Stimulated activated CD4-positive, alpha-beta T cell treated with anti-CD3 and anti-CD28 coated beads, Interleukin-1b, Interleukin-23, amount 100 ng/mL, for 4 hours (primary cell): Measurements from ENCODE around the gene SKI.
A peak's percentile ranks its signal among the peaks of the same experiment; 100 is the strongest.
"Not testable (repeated sequence)": the region's sequence is repeated elsewhere in the genome, so short reads cannot be mapped to it uniquely, and the experiment has no call there.

Source experiments
- DNase-seq, 2 donors: peaks; one replicate each; pipeline ENCODE4 v3.0.0-alpha.2; 2020; ENCODE audit warnings: low read depth in 2 of 2

The SKI gene

DNA sequence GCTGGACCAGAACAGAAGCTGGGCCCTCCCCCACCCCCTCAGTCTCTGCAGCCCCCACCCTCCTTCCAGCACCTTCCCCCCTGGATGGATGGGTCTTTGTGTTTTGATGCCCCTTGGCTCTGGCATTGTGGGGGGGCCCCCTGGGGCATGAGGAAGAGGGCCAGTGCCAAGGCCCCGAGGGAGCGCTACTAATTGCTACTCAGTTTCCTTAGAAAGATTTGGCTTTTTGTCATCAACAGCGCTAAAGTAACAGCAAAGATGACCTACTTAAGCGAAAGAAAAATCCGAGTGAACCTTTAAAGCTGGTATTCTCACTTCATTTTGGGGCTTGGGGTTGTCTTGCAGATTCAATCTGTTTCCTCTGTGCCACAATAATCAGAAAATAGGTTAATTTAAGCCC, 63.5 kb downstream of the SKI start:
- DNase-seq: no peak

DNA sequence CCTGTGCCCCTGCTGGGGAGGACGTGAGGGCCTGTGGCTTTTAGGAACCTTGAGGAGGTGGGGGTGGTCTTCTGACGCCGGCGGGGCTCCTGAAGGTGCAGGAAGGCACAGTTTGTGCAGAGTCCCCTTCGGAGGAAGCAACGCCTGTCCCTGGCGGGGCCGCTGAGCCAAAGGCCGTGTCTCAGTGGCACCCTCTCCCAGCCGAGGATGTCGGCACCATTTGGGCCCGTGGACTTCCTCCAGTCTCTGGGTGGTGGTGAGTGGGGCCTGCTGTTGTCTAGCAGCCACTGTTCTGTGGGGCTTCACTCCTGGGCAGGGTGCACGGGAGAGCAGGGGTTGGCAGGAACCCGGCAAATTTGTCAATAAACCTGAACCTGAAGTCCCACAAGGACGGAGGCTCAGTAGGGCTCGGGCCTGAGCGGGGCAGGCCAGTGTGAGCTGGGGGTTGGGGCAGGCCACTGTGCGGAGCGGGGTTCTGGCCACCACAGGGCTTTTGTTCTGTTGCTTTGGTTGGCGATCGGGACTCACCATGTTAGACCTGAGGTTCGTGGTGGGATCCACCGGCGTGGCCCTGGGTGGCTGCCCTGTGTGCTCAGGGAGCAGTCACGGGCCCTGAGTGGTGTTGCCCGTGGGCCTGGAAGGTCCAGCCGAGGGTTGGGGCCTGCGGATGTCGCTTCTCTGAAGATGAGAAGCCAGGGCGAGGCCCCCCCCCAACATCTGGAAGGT, 64.8 kb downstream of the SKI start:
- no peak for DNase-seq

DNA sequence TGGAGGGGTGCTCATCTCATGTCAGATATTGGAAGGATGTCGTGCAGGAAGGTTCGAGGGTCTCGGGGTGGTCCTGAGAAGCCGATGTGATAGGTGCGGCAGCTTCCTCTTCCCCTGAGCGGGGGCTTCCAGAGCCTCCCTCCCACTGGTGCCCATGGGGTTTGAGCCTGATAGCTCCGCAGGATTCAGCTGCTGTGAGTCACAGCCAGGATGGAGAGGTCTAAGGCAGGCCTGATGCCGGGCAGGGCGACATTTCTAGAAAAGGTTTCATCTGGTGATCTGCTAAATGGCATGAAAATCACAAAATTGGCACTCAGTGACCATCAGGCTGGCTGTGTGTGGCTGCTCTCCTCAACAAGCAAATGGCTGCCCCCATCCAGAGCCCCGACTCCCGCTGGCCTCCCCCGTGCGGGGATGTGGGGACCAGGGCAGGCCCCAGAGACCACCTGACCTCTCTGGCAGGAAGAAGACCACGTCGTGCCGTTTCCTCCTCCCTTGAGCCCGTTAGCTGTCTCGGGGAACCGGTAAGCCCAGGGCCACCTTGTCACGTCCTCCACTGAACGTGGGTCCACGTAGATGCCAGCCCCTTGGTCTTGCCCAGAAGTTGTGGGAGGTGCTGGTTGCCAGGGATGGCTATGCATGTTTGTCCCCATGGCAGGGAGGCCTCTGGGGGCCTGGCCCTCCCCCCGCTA, 66.1 kb downstream of the SKI start:
- DNase-seq: no peak

DNA sequence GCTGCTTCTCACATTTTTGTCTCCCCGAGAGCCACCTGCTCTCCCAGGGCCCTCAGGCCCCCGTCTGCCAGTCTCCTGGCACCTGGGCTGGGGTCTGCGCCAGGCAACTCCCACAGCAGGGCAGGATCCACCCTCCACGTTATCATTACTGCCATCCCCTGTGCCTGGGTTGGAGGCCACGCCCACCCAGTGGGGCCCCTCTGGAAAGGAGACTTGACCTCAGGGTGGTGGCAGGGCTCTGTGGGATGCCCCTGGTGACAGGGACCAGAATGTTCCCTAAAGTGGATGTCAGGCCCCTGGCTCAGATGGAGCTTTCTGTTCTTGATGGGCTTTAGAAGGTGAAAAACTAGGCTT, 66.6 kb downstream of the SKI start:
- DNase-seq: no peak

DNA sequence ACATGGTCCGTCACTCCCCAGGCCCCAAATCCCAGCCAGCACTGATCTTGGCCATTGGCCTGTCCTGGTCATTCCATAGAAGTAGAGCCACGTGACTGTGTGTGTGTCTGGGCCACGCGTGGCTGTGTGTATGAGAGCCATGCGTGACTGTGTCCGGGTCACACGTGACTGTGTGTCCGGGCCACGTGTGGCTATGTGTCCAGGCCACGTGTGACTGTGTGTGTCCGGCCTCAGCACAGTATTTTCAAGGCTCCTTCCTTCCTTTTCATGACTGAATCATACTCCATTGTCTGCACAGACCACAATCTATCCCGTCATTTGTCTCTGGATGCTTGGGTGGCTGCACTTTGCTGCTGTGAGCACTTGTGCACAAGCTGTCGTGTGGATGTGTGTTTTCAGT, 67.4 kb downstream of the SKI start:
- DNase-seq: no peak

DNA sequence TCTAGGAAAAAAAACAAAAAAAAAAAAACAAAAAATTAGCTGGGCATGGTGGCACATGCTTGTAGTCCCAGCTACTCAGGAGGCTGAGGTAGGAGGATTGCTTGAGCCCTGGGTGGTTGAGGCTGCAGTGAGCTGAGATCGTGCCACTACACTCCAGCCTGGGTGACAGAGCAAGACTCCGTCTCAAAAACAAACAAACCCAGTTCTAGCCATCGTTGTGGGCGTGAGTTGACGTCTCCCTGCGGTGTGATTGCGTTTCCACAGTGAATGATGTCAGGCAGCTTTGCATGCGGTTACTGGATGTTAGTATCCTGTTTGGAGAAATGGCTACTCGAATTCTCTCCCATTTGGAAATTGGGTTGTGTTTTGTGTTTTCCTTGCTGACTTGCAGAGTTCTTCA, 68.1 kb downstream of the SKI start:
- not testable (repeated sequence) for DNase-seq

DNA sequence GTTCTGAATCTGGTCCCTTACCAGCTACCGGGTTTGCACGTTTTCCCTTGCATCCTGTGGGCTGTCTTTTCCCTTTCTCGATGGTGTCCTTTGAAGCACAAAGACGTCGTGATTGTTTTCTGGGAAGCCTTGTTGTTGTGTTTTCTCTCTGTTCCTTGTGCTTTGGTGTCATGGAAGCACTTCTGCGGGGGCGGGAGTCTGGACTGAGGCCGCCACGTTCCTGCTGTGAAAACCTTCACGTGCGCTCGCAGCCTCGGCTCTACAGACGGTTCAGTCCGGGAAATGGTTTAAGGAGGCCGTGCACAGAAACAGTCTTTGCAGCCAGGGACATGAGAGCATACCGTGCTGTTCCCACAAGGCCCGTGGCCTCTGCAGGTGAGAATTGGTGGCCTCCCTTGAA, 68.5 kb downstream of the SKI start:
- DNase-seq: no peak

DNA sequence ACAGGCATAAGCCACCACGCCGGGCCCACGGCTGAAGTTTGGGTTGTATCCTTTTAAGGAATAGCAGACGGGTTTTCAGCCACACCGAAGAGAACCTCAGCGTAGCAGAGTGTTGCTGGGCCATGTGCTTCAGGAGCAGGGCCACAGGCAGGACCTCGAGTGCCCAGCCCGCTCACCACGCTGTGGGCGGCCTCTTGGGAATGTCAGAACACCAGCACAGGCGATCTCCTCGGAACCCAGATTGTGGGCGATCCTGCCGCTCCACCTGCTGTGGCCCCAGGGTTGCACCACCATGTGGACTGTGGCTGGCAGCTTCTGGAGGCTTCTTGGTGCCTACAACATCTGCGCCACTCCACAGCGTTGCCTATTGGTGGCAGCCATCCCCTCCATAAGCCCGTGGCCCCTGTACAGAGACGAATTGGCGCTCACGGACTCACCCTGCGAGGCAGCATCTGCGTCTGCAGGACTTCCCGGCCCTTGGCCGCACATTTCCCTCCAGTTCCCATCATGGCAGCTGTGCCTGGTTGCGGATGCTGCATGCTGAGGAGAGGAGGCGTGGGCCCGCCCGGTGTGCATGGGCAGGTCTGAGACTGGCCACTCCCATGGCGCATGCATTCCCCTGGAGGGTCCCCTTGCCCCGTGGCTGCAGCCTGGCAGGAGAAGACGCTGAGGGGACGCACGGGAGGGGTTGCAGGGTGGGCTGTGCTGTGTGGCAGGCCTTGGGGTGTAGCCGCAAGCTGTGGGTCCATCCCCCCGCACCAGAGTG, 69.3 kb downstream of the SKI start:
- no peak for DNase-seq

DNA sequence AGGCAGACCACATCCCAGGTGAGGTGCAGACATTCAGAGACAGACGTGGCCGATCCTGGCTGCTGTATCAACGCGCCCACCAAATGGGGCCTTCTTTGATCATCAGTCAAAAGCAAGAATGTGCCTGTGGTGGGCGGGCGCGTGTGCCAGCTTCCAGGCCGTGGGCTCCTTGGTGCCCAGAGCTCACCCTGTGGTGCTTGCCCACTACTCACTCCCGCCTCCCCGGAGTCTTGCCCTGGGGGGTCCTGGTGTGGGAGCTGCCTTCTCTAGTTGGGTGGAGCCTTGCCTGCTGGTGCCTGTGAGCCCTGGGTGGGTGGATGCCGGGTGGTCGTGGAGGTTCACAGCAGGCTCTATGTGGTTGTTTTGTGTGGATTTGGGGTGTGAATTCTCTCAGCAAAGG, 70.6 kb downstream of the SKI start:
- no peak for DNase-seq

DNA sequence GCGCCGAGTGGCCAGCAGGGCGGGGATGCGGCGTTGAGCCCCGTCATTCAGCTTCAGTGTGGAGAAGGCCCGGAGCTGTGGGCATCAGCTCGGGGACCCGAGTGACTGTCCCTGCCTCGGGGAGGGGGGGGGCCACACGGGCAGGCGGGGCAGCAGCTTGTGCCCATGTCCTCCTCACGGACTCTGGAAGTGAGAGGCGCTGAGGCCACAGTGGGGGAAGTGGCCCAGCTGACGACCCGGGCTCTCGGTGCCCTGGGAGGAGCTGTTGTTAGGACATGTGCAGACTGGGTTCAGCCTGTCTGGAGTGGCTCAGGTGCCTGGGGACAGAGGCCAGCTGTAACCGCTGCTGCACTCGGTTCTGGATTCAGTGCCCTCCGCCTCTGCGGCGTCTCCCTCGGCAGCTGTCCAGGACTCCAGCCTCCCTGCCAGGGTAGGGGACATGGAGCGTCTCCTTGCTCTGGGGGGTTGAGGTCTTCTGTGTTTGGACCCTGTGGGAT, 71.1 kb downstream of the SKI start:
- no peak for DNase-seq

DNA sequence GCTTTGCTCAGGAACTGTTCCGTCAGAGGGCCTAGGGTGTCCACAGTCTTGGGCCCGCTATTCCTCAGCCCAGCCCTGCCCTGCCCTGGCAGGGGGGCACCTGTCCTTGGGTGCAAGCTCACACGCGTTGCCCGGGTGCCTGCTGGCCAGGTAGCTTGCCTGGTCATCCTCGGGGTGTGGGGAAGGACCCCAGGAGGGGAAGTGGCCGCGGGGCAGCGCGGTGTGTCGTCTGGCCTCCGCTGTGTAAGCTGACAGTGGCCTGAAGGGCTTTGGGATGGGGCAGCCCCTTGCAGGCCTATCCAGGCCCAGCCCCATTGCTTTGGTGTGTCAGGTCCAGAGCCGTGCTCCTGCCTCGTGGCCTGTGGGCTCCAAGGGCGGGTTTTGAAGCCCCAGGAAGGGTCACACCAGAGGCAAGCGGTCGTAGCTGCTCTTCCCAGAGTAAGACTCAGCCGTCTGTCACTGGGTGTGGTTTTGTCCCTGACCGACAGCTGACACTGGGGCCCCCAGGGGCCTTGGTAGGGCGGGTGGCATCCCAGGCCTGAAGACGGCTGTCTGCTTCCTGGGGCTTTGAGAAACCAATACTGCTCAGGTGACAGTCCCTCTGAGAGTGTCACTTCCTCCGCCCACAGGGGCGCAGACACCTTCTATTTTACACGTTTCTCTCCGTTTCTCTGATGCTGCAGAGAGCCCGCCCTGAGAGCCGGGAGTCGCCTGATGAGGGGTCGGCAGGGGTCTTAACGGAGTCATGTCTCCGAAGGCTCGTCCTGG, 72.1 kb downstream of the SKI start:
- DNase-seq: peak; percentile 59 to 64

DNA sequence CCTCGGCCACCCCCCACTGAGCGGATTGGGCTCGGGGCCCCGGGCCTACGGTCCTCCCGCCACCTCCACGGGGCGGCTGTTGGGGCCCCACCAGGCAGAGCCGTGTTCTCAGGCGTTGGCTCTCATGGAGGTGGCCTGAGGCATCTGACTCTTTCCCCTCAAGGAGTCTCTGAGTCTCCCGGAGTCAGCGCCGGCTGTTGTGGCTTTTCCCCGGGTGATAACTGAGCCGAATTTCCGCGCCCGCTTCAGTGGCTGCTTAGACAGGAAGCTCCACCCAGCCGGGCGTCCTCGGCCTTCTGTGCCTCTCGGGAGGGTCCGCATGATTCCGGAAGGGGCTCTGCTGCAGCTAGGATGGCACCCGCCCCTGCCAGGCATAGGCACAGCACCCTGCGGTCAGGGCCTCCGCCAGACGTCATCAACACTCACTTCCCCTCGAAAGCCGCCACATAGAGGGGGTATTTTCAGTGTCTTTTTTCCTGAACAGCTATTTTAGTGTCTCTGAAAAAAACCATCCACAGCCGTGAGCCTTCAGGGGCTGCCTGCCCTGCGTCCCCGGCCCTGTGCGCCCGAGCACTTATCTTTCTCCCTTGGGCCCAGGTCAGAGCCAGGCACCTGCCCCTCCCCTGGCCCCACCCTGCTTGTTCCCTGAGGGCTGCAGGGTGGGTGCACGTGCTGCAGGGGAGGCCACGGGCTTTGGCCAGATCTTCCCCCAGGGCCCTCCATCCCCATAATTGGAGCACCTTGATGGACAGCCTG, 72.9 kb downstream of the SKI start:
- DNase-seq: peak; percentile 61 to 67

DNA sequence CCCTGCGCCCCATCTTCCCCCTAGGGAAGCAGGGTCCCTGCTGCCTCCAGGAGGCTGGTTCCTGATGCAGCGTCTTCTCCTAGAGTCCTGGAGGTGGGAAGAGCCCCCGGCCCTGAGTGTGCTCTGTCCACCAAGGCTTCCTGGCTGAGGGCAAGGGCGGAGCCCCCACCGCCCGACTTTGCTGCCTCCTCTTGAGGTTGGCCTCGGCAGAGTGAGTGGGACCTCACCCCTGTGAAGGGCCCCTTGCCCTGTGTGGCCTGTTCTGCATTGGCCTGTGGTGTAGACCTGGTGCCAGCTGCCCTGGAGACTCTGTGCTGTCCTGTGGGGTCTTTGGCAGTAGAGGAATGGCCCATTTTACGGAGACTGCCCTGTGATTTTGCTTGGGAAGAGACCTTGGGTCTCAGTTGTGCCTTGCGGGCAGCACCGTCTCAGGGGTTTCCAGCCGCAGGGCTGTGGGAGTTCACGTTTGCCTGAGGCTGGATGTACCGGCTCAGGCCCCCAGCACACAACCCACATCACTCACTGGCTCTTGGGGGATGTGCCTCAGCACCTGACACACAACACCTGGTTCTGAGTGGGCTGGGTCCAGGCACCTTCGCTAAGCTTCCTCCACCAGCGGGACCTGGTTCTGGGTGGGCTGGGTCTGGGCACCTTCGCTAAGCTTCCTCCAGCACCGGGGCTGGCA, 73.6 kb downstream of the SKI start:
- DNase-seq: no peak

DNA sequence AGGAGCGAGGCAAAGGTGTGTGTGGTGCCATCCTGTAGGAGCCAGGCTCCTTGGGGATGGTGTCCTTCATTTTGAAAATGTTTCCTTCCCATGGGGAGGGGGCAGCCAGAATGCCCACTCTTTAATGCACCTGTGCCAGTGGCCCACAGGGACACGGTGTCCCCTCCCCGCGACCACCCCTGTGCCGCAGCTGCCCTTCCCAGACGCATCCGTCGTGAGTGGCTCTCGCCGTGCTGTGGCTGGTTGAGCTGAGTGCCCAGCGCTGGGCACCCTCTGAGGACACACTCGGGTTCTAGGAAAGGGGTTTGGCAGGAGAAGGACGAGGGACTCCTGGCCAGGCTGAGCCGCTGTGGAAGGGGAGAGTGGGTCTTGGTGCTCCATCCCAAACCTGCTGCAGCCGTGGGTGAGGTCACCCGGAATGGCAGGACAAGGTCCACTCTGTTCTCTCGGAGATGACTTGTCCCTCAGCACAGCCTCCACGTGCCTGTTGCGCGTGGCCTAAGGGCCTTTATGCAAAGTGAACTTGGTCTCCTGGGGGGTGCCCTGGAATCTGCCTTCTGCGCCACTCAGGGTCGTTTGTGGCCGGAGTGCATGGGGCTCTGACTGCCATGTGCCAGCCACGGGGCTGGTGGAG, 74.3 kb downstream of the SKI start:
- DNase-seq: no peak

DNA sequence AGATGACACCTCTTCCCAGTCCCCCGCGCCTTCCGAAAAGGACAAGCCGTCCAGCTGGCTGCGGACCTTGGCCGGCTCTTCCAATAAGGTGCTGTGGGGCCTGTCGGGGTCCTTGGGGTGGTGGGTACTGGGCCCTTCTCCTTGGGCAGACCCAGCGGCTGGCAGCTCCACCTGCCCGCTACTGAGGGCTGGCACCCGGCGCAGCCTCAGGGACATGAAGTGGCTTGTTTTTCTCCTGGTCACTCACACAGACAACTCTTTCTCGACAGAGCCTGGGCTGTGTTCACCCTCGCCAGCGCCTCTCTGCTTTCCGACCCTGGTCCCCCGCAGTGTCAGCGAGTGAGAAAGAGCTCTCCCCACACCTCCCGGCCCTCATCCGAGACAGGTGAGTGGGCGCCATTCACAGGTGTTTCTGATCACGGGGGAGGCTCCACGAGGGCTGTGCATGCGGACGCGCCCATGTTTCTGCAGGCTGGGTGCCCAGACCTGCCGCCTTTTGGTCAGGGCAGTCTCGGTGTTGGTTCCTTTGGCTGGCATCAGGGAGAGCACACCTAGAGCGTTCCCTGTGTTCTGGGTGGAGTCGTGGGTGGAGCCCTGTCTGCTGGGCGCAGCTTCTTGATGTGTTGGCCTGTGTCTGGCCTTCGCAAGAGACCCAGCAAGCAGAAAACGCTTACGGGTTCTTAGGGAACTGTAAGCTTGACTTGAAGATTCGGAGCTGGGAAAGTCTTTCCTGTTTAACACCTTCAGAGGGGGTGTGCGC, 75.1 kb downstream of the SKI start:
- no peak for DNase-seq

DNA sequence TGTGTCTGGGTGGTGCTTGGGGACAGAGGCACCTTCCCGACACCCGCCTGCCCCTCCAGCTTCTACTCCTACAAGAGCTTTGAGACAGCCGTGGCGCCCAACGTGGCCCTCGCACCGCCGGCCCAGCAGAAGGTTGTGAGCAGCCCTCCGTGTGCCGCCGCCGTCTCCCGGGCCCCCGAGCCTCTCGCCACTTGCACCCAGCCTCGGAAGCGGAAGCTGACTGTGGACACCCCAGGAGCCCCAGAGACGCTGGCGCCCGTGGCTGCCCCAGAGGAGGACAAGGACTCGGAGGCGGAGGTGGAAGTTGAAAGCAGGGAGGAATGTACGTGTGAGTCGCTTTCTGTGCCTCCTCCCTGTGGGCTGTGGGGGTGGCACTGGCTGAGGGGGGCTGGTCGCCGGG, 75.7 kb downstream of the SKI start:
- no peak for DNase-seq

DNA sequence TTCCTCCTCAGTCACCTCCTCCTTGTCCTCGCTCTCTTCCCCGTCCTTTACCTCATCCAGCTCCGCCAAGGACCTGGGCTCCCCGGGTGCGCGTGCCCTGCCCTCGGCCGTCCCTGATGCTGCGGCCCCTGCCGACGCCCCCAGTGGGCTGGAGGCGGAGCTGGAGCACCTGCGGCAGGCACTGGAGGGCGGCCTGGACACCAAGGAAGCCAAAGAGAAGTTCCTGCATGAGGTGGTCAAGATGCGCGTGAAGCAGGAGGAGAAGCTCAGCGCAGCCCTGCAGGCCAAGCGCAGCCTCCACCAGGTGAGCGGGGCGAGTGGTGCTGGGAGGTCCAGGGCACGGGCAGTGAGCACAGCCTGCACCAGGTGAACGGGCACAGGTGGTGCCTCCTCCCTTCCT, 76.2 kb downstream of the SKI start:
- no peak for DNase-seq

DNA sequence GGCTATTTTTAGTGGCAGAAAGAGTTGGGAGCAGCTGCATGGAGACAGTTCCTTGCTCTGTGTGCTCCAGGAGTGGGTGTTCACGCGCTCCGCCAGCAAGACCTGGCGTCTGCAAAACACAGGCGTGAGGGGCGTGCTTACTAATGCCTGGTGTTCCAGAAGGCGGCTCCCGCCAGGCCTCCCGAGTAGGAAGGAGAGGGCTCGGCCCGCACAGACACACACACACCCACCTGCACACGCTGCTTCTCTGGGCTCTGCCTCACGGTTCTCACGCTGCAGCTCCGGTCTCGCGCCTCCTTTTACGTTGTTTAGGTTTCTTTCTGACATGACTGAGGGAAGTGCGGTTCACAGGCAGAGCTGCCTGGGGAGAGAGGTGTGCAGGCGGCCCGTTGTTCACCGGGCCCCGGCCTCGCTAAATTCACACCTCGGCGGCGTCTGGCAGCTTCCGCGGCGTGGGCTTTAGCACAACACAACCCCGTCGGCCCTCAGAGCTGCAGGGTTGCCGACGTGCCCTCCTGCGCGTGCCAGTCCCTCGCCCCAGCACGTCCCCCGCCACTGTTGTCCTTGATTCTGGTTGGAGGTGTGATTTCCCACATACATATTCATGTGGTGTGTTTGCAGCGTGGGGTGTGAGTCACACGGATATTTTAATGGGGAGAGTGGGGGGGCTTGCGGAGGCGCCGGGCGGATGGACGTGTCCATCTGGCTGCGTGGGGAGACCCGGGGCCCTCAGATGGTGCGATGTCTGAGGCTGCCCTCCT, 77.0 kb downstream of the SKI start:
- DNase-seq: no peak
